Measurements from ENCODE around the gene SLFN12.

GRCh38 chr17:35390663-35391062 lies 41.6 kb downstream of the SLFN12 start:
- TF ChIP-seq REST (IDR thresholded peaks at IDR 0.05; ENCODE audit: insufficient read depth in 1 of 2, low read depth in 2 of 2, low read length in 2 of 2) (no peak), TAF1 (IDR thresholded peaks at IDR 0.05; ENCODE audit: borderline replicate concordance, insufficient read depth, low read length) (no peak), POLR2AphosphoS5 (IDR thresholded peaks at IDR 0.05; ENCODE audit: low read depth, low read length) (no peak)
